GM12878 (cell line): ENCODE results near the gene MACF1.

ENCODE experiments used
- HCFC1 ChIP-seq: fragments of 150-350 bp; IDR thresholded peaks from 2 replicates; pipeline ENCODE4 v1.6.1; 2014; ENCODE audit warnings: low read length
- POLR2AphosphoS5 ChIP-seq: IDR thresholded peaks from 2 replicates; pipeline ENCODE4 v1.6.1; 2011; ENCODE audit warnings: mild to moderate bottlenecking, low read length, inconsistent platforms
- RAD21 ChIP-seq: IDR thresholded peaks from 2 replicates; pipeline ENCODE4 v1.6.1; 2011; ENCODE audit warnings: mild to moderate bottlenecking, low read depth, low read length, moderate library complexity; ENCODE audit not compliant: insufficient read depth
- TF ChIP-seq, protein P1 (sequence below): IDR thresholded peaks from 2 replicates; pipeline ENCODE4 v1.6.1; 2012; ENCODE audit warnings: low read depth, low read length, improper control_type of control experiment

- TF ChIP-seq, protein P1, sequence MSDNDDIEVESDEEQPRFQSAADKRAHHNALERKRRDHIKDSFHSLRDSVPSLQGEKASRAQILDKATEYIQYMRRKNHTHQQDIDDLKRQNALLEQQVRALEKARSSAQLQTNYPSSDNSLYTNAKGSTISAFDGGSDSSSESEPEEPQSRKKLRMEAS: no peak
- no peak for TF ChIP-seq POLR2AphosphoS5
- no peak for TF ChIP-seq RAD21
- no peak for TF ChIP-seq HCFC1
These were observed 180.8 kb downstream of the MACF1 start for GRCh38 chr1:39385067-39385988.
